ENCODE data around the gene PRDX3. TPM values are rescaled to one million over a fixed set of nuclear protein-coding genes. Genes with fewer than 3 reads are reported as not detected.

Gene PRDX3
- total RNA-seq, 2 donors from 2014 or later = 222 to 246 TPM

DNA sequence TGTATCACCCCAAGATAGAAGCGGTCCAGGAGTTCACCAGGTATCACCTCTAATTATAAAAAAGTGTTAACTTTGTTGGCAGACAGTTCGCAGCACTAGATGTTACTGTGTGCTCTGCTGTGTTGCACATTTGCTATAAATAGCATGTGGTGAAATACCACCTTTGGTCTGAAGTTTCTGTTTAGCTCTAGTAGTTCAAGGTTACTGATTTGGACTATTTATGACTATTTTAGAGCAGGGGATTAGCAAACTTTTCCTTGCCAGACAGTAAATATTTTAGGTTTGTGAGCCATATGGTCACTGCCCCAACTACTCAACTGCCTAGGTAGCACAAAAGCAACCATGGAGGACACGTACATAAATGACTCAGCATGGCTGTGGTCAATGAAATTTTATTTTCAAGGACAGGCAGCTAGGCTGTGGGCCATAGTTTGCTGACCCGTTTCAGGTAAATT lies 58.2 kb downstream of the PRDX3 start:
- ATAC-seq (peak; percentile 57 to 64), DNase-seq (ENCODE audit: low spot score in 2 of 2) (no peak)
- Mint-ChIP-seq H3K9me3 (no peaks in the 10 kb centered on the region), H3K36me3 (no peaks in the 10 kb centered on the region), H3K27ac (no peak overlapping the region)

DNA sequence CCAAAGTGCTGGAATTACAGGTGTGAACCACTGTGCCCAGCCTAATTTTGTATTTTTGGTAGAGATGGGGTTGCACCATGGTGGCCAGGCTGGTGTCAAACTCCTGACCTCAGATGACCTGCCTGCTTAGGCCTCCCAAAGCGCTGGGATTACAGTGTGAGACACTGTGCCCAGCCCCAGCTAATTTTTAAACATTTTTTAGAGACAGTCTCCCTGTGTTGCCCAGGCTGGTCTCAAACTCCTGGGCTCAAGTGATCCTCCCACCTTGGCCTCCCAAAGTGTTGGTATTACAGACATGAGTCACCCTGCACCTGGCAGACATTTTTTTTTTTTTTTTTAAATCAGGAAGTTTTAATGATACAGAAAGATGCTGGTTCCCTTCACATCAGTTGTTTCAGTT lies 59.2 kb downstream of the PRDX3 start:
- DNase-seq (ENCODE audit: low spot score in 2 of 2) (no peak), ATAC-seq (no peak)
- H3K27ac Mint-ChIP-seq = no peak overlapping the region
- no peaks in the 10 kb centered on the region for H3K36me3 Mint-ChIP-seq
- H3K9me3 Mint-ChIP-seq = no peaks in the 10 kb centered on the region

DNA sequence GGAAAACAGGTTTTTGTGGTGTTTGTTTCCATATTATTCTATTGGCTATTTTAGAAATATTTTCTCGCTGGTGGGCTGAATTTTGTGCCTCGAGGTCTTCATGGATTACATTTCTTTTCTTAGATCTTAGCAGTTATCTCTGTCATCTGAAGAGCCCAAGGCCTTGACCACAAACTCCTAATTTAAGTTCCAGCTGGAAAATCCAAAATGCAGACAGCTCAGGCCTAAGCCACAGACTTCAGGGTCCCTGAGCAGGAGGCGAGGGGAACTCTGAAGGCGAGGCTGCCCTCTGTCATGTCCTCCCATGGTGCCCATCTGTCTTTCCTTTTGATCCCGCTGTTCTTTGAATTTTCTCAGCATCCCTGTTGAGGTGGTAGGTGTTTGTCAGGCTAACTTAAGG lies 60.4 kb downstream of the PRDX3 start:
- DNase-seq (ENCODE audit: low spot score in 2 of 2) = no peak
- no peak for ATAC-seq
- H3K9me3 Mint-ChIP-seq = no peaks in the 10 kb centered on the region
- H3K27ac Mint-ChIP-seq = no peak overlapping the region
- peaks cover 0 to 5% of the 10 kb centered on the region in 2 donors for H3K36me3 Mint-ChIP-seq

Other genes starting within 250 kb of the PRDX3 start
- under 1 TPM in 1 of 2 donors, not detected in 1; 0.14 TPM for gene NANOS1, start 149.1 kb downstream of the PRDX3 start, total RNA-seq
- gene EIF3A, start 98.0 kb downstream of the PRDX3 start, total RNA-seq = 100 to 1,000 TPM; 125 to 129 TPM
- 10 to 100 TPM; 10.3 to 23.0 TPM for gene DENND10, start 74.7 kb downstream of the PRDX3 start, total RNA-seq
- 10 to 100 TPM; 36.4 to 40.2 TPM for gene SFXN4, start 13.1 kb downstream of the PRDX3 start, total RNA-seq
- gene GRK5, start 28.8 kb upstream of the PRDX3 start, total RNA-seq = 10 to 100 TPM; 21.2 to 34.5 TPM

Measured in activated naive CD4-positive, alpha-beta T cell treated with anti-CD3 and anti-CD28 coated beads, Interleukin-2, amount 50 U/mL, for 72 hours (primary cell).